GM10847 (cell line): Measurements from ENCODE around the gene MORN5.

Source experiments
- POLR2A ChIP-seq: IDR thresholded peaks from 2 replicates; pipeline ENCODE4 v1.6.1; 2011; ENCODE audit not compliant: insufficient read length; ENCODE audit errors: extremely low read depth

MORN5 gene

GRCh38 chr9:122121391-122121790, 38.3 kb upstream of the MORN5 start:
- TF ChIP-seq POLR2A = no peak

- no peak for TF ChIP-seq POLR2A
Measured at GRCh38 chr9:122121931-122122330, 37.8 kb upstream of the MORN5 start.

DNA sequence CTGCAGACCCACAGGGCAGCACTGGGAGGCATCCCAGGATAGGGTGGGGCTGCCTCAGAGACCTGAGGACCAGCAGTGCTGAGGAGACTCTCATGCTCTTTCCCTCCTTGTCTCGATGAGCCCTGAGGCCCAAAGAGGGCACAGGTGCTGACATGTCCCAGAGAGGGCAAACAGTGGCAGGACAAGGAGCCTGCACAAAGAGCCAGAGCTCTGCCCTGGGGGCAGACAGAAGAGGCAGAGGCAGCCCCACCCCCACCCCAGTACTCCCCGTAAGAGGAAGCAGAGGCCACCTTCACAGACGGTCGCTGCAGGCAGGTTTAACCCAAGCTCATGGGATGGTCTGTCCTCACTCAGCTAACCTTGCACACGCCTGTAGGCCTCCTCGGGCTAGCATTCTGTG, 37.2 kb upstream of the MORN5 start:
- no peak for TF ChIP-seq POLR2A

DNA sequence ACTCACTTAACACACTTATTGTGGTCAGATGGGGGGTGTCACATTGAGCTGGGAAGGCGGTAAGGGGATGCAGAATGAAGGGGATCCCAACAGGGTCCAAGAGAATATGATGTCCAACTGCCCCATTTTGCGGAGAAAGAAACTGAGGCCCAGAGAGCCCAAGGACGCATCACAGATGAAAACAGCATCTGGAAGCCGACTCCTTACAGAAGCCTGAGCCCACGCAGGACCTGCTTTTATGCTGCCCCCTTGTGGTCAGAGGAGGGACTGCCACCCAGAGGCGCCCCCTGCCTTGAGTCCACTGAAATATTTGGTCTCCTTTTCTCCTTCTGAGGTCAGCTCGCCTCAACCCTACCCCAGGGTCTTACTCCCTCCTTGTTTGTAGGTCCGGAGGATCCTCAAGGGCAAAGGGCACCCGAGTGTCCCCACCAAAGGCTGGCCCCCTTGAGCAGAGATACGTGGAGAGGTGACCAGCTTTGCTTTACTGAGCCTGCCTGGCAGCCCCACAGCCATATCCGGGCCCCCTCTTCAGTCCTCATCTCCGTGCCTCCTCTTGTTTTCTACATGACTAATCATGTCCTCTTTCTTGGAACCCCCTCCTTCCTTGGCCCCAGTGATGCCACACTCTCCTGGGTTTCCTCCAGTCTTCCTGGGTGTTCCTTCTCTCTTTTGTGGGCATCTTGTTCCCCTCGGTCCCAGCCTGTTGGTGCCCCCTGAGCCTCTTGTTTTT, 36.6 kb upstream of the MORN5 start:
- TF ChIP-seq POLR2A = no peak

DNA sequence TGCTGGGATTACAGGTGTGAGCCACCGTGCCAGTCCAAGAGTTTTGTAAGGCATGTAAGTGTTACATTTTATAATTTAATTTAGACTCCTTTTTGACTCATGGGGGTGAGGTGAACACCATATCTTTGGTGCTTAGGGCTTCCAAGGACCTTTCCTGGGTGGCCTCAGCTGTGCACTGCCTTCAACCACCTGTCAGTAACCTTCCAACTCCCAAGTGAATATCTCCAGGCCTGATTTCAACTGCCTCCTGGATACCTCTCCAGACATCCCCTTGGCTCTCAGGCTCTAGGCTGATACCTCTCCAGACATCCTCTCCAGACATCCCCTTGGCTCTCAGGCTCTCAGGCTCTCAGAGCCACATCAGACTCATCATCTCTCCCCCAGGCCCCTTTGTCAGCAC, 35.7 kb upstream of the MORN5 start:
- TF ChIP-seq POLR2A = no peak

DNA sequence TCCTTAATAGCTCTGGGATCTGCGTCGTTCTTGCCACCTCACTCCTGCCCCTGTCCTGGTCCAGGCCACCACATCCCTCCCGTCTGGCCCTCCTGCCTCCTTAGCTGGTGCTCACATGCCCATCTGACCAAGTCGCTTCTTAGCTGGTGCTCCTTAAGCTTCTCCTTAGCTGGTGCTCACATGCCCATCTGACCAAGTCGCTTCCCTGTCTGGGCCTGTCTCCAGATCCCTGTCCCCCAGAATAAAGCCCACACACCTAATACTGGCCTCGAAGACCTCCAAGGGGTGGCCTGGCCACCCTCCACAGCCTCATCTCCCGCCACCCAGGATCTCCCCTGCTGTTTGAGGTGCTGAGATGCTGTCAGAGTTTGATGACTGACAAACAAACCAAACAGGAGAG, 35.2 kb upstream of the MORN5 start:
- TF ChIP-seq POLR2A = no peak

GRCh38 chr9:122125158-122125508, 34.6 kb upstream of the MORN5 start:
- TF ChIP-seq POLR2A = no peak

DNA sequence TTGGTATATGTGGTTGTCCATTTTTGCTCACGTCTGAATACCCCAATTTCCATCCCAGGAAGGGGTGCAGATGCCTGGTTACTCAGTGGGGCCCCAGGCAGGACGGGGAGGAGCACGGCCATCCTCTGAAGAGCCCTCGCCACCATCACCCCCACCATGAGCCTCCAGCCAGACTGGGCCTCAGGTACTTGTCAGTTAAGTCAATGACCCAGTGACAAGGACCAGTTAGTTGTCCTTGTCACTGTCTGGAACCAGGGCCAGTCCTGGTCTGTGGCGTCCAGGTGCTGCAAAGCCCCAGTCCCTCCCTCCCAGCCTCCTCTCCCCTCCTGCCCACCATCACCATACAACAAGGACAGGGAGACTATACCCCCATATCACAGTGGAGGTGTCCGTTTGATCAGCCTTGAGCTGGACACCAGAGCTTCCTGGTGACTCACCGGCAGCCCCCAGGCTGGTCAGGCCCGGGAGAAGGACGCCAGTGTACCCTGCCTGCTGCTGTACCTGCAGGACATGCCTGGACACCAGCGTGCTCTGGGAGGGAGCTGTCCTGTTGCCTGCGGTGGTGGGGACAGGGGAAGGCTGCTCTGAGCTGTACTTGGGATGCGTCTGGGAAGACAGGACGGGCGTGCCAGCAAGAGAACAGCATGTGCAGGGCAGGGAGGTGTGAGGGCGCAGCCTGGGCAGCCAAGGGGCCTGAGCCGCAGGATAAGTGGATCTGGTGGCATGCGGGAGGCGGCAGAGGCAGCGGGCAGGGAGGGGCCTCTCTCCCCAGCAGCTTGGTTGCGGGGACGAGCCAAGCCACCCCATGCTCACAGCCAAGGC, 34.0 kb upstream of the MORN5 start:
- no peak for TF ChIP-seq POLR2A

GRCh38 chr9:122126331-122127261, 33.1 kb upstream of the MORN5 start:
- no peak for TF ChIP-seq POLR2A

DNA sequence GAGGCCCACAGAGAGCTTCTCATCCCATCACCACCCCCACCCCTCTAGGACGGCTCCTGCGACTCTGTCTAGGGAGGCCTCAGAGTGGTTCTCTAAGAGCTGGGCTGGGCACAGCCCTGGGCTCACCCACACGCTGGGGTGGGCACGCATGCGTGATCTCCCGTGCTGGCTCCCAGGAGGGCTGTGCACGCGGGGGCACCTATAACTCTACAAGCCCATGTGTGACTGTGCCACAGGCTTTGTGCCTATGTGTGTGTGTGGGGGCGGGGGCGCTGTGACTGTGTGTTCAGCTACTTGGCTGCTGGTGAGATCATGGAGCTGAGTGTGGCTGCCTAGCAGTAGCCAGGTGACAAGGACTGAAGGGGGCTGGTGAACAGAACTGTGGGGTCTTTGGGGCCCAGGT, 32.3 kb upstream of the MORN5 start:
- no peak for TF ChIP-seq POLR2A

DNA sequence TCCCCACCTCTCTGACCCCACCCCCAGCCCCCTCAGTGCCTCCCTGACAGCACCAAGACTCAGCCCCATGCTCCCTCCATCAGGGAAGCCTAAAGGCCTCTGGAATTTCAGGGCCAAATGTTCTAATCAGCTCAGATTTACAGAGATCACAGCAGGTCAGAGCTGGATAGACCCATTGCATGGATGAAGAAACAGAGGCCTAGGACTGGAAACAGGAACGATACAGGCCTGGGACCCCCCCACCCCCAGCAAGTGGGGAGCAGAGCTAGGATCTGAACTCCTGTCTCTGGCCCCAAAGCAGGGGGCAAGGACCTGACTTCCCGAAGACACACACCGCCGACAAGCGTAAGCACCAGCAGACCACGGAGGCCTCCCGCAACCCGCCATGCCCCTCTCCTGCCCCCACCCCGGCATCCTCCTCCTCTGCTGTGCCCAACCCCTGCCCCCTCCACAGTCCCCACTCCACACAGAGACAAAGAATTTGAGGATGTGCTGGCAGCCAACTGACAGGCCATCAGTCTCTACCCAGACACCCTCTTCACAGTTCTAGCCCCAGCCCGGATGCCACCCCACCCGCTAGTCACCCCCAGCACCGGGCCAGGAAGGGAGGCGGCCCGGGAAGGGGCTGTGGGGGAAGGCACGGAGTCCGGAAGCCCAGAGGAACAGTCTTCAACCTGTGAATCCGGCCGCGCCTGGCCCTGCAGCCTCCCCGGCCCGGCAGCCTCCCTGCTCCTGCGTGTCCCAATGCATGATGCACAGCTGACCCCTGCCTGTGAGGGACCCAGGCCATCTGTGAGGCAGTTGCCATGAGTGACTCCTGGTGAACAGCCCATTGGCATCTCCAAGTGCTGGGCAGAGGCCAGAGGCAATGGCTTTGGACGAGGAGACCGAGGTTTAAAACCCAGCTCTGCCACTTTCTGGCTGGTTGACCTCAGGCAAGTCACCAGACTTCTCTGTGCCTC, 31.4 kb upstream of the MORN5 start:
- TF ChIP-seq POLR2A = no peak

DNA sequence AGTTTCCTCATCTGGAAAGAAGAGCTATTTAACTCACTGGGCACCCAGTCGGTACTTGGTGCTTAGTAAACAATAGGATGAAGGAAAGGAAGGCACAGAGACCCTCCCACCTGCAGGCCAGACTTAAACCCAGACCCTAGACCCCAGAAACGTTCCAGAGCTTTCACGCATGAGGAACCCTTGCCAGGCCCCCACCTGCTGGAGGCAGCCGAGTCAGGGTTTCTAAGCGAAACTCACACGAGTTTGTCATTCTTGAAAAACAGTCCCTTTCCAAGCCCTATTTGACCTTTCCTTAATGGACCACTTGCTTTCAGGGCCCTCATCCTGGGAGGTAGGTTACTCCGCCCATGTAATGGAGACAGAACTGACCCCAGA, 30.8 kb upstream of the MORN5 start:
- TF ChIP-seq POLR2A = no peak

DNA sequence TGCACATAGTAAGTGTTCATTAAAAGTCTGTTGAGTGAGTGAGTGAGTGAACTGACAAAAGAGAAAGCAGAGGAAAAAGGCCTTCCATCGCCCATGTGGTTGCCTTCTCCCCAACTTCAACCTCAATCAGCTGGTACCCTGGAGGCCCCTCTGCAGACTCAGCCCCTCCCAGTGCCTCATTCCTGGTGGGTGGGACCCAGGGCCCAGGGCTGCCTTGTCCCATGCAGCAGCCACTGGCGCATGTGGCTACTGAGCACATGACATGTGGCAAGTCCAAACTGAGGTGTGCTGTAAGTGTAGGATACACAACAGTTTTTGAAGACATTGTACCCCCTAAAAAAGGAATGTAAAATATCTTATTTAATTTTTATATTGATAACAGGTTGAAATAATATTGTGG, 29.7 kb upstream of the MORN5 start:
- TF ChIP-seq POLR2A = no peak

DNA sequence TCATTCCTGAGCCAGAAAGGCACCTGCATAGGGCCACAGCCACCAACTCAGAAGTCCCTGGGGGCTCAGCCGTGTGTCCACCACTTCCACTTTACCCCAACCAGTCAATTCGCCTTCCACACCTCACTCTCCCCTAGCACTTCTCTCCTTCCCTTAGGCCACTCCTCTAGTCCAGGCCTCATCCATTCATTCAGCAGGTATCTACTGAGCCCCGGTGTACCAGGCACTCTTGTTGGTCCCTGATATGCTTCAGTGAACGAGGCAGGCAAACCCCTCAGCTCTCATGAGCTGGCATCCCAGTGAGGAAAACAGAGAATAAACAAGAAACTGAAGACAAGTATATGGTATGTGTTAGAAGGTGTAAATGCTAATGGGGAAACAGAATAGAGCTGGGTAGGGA, 28.9 kb upstream of the MORN5 start:
- TF ChIP-seq POLR2A = no peak

DNA sequence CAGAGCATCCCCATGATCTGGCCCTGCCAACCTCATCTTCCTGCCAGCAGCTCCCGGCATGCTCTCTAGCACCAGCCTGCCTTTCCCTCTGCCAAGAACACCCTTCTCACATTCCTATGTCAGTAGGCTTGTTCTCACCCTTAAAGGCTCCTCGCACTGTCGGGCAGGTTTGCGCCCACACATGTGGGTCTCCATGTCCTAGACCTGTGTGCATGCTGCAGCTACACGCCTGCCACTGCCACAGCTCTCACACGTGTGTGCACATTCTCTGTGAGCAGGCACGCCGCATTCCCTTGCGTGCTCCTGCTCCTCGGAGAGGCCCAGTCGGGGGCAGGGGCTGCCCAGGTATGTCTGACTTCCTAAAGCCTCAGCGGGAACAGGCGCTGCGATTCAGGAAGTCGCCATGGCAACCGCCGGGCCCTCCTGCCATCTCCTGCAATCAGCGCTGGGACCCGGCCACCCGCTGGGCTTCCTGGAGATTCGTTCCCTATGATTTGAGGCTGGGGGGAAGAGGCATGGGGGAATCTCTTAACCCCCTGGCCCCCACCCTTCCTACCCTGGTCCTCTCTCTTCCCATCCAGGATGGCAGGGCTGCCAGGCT, 28.2 kb upstream of the MORN5 start:
- TF ChIP-seq POLR2A = no peak

DNA sequence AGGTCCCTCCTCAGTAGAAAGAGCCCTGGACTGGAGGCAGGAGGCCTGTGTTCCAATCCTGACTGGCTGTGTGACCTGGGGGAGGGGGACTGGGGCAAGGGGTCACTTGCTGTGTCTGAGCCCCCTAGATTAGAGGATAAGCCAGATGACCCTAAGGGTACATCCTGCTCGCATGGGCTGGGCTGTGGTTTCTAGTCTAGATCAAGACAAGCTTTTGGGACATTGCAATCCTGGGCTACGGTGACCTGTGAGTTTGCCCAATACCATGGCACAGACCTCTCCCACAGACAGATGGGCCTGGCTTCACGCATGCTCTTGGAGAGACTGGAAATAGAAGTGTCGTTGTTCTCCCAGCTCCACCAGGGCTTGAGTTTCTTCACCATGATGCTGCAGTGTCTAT, 27.2 kb upstream of the MORN5 start:
- TF ChIP-seq POLR2A = no peak
